KMS-11 (cell line): ENCODE measurements around the gene SAAL1.
A peak's percentile ranks its signal among the peaks of the same experiment; 100 is the strongest.

Experiments used
- H2AFZ ChIP-seq: fragments of 200-600 bp; sonication (generic); 2 replicates; pipeline ENCODE4 v1.6.1; 2016; ENCODE audit warnings: antibody characterized with exemption, mixed run types, low read depth
- H3K27ac ChIP-seq: fragments of 200-600 bp; sonication (generic); 2 replicates; pipeline ENCODE4 v1.6.1; 2016; ENCODE audit warnings: mild to moderate bottlenecking, mixed run types
- H3K27me3 ChIP-seq: fragments of 200-600 bp; sonication (generic); 2 replicates; pipeline ENCODE4 v1.6.1; 2017; ENCODE audit warnings: mild to moderate bottlenecking, low read depth, mixed run types, moderate library complexity; ENCODE audit not compliant: insufficient read depth
- H3K36me3 ChIP-seq: fragments of 200-600 bp; sonication (generic); 2 replicates; pipeline ENCODE4 v1.6.1; 2017; ENCODE audit warnings: mild to moderate bottlenecking, mixed run types; ENCODE audit not compliant: insufficient read depth
- H3K4me1 ChIP-seq: fragments of 200-600 bp; sonication (generic); 2 replicates; pipeline ENCODE4 v1.6.1; 2016; ENCODE audit warnings: mild to moderate bottlenecking, low read depth, mixed run types; ENCODE audit not compliant: poor library complexity, severe bottlenecking
- H3K4me2 ChIP-seq: fragments of 200-600 bp; sonication (generic); 2 replicates; pipeline ENCODE4 v1.7.0; 2016; ENCODE audit warnings: mild to moderate bottlenecking, mixed run types
- H3K4me3 ChIP-seq: fragments of 200-600 bp; sonication (generic); IDR thresholded peaks from 2 replicates; pipeline ENCODE4 v1.6.1; 2017; ENCODE audit warnings: low read depth, low read length, mixed read lengths; ENCODE audit not compliant: insufficient read depth
- H3K79me2 ChIP-seq: fragments of 200-600 bp; sonication (generic); 2 replicates; pipeline ENCODE4 v1.6.1; 2016; ENCODE audit warnings: low read depth, mixed run types; ENCODE audit not compliant: insufficient read depth
- H3K9ac ChIP-seq: fragments of 200-600 bp; sonication (generic); 2 replicates; pipeline ENCODE4 v1.6.1; 2016; ENCODE audit warnings: mild to moderate bottlenecking, mixed run types
- H4K20me1 ChIP-seq: fragments of 200-600 bp; sonication (generic); 2 replicates; pipeline ENCODE4 v1.6.1; 2016; ENCODE audit warnings: mild to moderate bottlenecking, mixed run types; ENCODE audit not compliant: insufficient read depth
- TF ChIP-seq, protein P1 (sequence below): fragments of 200-600 bp; sonication (generic); conservative IDR thresholded peaks from 2 replicates; pipeline ENCODE4 v1.6.1; 2017; ENCODE audit warnings: low read depth, mild to moderate bottlenecking, antibody characterized with exemption, low read length, moderate library complexity, mixed read lengths

The SAAL1 gene, protein sequence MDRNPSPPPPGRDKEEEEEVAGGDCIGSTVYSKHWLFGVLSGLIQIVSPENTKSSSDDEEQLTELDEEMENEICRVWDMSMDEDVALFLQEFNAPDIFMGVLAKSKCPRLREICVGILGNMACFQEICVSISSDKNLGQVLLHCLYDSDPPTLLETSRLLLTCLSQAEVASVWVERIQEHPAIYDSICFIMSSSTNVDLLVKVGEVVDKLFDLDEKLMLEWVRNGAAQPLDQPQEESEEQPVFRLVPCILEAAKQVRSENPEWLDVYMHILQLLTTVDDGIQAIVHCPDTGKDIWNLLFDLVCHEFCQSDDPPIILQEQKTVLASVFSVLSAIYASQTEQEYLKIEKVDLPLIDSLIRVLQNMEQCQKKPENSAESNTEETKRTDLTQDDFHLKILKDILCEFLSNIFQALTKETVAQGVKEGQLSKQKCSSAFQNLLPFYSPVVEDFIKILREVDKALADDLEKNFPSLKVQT

DNA sequence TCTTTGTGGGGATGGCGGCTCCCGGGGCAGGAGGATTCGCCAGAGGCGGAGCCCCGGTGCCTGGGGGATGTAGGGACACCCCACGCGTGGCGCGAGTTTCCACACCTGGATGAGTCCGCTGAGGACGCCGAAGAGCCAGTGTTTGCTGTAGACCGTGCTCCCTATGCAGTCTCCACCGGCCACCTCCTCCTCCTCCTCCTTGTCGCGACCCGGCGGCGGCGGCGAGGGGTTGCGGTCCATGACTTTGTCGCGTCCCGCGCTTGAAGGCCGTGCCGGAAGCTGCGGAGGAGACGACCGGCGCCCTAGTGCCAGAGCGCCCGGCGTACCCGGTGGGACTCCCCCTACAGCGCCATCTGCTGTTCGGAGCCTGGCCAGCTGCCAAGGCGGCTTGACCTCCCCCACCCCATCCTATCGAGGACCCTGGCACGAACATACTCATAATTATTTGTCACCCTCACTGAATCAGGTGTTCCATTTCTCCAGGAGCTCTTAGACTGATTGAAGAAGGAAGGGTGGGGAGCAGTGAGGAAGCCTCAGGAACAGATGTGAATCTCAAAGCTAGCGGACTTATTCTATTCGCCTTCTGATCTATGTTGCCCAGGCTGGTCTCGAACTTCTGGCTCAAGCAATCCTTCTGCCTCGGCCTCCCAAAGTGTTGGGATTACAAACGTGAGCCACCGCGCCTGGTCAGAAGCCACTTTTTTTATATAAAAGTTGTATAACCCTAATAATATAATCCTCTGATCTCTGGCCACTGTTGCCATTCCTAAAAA lies at the start of gene SAAL1:
Gene SAAL1, minus strand, starts transcription at position 281 of the 773 bp plus-strand sequence. Its CDS starts 41 bp downstream, at position 240.
- H3K27ac ChIP-seq = peak within 1 kb of the TSS; percentile 27; the same call in 1 of the 2 replicates
- peak within 1 kb of the TSS; percentile 93 for H2AFZ ChIP-seq
- TF ChIP-seq, protein P1, sequence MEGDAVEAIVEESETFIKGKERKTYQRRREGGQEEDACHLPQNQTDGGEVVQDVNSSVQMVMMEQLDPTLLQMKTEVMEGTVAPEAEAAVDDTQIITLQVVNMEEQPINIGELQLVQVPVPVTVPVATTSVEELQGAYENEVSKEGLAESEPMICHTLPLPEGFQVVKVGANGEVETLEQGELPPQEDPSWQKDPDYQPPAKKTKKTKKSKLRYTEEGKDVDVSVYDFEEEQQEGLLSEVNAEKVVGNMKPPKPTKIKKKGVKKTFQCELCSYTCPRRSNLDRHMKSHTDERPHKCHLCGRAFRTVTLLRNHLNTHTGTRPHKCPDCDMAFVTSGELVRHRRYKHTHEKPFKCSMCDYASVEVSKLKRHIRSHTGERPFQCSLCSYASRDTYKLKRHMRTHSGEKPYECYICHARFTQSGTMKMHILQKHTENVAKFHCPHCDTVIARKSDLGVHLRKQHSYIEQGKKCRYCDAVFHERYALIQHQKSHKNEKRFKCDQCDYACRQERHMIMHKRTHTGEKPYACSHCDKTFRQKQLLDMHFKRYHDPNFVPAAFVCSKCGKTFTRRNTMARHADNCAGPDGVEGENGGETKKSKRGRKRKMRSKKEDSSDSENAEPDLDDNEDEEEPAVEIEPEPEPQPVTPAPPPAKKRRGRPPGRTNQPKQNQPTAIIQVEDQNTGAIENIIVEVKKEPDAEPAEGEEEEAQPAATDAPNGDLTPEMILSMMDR = peak; percentile 73

DNA sequence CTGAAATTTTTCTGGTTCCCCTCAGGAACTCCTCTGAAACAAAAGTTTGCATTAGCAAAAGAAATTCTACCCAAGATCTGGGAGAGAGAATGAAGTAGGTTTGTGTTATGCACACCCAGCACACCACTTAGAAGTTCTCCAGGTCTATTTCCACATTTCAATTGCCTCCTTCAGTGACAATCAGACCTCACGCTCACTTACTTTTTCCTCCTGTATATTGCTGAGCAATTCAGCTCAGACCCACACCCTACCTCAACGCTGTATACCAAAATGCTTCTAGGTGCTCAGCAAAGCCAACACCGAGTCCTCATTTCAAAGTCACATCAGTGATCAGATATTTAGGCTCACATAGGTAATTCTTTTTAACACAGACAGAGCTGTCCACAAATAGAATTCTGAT lies 45.7 kb upstream of the SAAL1 start:
- Histone ChIP-seq H3K36me3 (no peaks in the 10 kb centered on the region), H3K4me2 (no peak overlapping the region), H3K4me3 (no peak overlapping the region), H2AFZ (no peak overlapping the region), H3K9ac (no peak overlapping the region), H3K27ac (no peak overlapping the region), H4K20me1 (no peaks in the 10 kb centered on the region), H3K79me2 (no peaks in the 10 kb centered on the region), H3K27me3 (no peaks in the 10 kb centered on the region), H3K4me1 (no peaks in the 10 kb centered on the region)
- TF ChIP-seq, protein P1 = no peak

More for the DNA sequence above, at the start of gene SAAL1:
- H3K27me3 ChIP-seq = no peaks in the 10 kb centered on the region
- H3K79me2 ChIP-seq = peaks cover 20% of the 10 kb centered on the region
- peak within 1 kb of the TSS; percentile 78 for H3K9ac ChIP-seq
- H3K4me2 ChIP-seq = peak within 1 kb of the TSS; percentile 76
- no peaks in the 10 kb centered on the region; the same call in 1 of the 2 replicates for H3K36me3 ChIP-seq
- no peaks in the 10 kb centered on the region for H4K20me1 ChIP-seq
- no peak within 1 kb of the TSS for H3K4me3 ChIP-seq
- peaks cover 17% of the 10 kb centered on the region for H3K4me1 ChIP-seq

DNA sequence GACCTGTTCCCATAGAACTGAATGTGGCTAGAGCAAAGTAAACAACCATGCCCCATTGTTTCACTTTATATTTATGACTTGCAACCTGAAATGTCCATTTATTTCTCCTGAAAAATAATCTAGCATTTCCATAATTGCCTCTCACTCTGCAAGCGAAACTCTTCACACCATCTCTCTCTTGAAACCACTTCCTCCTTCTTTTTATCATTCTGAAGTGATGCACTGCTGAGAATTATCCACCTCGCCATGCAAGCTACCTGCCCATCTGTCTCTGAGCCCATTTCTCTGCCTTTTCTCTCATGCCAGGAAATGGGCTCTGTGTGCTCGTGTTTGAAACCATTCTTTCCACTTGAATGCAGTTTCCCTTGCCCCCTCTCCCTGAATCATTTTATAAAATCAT lies 40.0 kb upstream of the SAAL1 start:
- Histone ChIP-seq H3K27me3 (no peaks in the 10 kb centered on the region), H2AFZ (no peak overlapping the region), H3K4me1 (no peaks in the 10 kb centered on the region), H3K36me3 (no peaks in the 10 kb centered on the region), H4K20me1 (no peaks in the 10 kb centered on the region), H3K27ac (no peak overlapping the region), H3K9ac (no peak overlapping the region), H3K4me2 (no peak overlapping the region), H3K79me2 (no peaks in the 10 kb centered on the region), H3K4me3 (no peak overlapping the region)
- TF ChIP-seq, protein P1 = no peak

DNA sequence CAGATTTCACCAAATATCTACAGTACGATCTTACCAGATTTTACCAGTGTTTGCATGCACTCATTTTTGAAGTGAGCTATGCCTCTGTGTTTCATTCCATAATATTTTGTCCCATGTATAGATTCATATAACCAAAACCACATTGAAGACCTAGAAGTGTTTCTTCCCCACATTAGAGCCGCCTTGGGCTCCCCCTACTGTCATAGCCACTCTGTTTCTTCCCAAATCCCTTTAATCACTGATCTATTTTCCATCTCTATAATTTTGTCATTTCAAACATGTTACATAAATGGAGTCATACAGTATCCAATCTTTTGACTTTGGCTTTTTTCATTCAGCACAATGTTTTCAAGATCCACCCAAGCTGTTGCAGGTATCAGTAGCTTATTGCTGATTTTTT lies 39.1 kb upstream of the SAAL1 start:
- no peak overlapping the region for H3K27ac ChIP-seq
- no peaks in the 10 kb centered on the region for H3K36me3 ChIP-seq
- TF ChIP-seq, protein P1 = 0 out of 2 replicates have a peak, but pooled peaks have one; percentile 17
- H3K4me3 ChIP-seq = no peak overlapping the region
- no peaks in the 10 kb centered on the region for H3K4me1 ChIP-seq
- H4K20me1 ChIP-seq = no peaks in the 10 kb centered on the region
- H3K79me2 ChIP-seq = no peaks in the 10 kb centered on the region
- no peak overlapping the region for H3K4me2 ChIP-seq
- no peak overlapping the region for H3K9ac ChIP-seq
- H2AFZ ChIP-seq = no peak overlapping the region
- H3K27me3 ChIP-seq = no peaks in the 10 kb centered on the region
